Raji (cell line): ENCODE data around the gene CADM3.

Source experiments
- POLR2A ChIP-seq: IDR thresholded peaks from 2 replicates; pipeline ENCODE4 v1.6.1; 2011; ENCODE audit warnings: low read depth, low read length, control low read depth; ENCODE audit not compliant: insufficient read depth

CADM3 gene

DNA sequence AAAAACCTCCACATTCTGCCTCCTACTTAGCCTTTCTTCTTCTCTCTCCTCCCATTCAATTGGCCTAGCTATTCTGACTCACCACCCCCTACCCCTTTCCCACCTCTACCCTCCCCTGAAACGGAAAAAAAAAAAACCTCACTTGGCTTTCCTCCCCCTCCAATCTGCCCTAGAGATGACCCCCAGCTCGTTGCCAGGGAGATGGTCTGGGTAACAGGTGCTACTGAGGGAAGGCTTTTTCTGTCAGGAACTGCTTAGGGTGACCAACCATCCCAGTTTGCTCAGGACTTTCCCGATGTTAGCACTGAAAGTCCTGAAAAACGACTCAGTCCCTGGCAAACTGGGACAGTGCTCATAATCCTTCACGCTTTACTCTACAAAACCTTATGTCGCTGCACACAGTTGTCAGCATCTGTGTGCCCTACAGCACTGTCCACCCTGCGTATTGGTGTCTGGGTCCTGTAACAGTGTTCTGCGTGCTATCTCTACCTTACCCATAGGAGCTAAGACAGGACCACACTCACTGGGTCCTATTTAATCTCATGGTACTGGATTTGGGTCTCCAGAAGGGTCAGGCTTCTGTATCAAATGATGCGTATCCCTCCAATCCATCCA lies 7.7 kb upstream of the CADM3 start:
- TF ChIP-seq POLR2A: no peak

DNA sequence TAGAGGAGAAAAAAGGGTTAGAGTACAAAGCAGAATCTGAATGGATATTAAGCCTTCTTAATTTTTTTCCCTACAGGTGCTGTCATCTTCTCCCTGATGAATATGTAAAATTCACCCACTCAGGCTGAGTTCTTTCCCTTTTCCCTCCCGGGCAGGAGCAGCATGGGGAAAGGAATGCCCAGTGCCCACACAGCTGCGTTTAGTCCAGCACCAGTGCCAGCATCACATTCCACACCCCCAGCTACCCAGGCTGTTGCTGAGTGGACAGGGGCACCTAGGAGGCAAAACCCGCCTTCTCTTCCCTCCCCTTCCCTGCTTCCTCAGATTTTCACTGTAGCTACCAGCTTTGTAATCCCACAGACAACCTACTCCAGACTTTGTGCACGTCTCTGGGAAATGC lies 3.4 kb upstream of the CADM3 start:
- TF ChIP-seq POLR2A: no peak

- no peak for TF ChIP-seq POLR2A
Observed at GRCh38 chr1:159170639-159171038, 776 bp upstream of the CADM3 start.

- TF ChIP-seq POLR2A: no peak
Observed at GRCh38 chr1:159171688-159172501, 480 bp downstream of the CADM3 start.

- TF ChIP-seq POLR2A: no peak
Observed at GRCh38 chr1:159172614-159173291, 1.3 kb downstream of the CADM3 start.

- TF ChIP-seq POLR2A: no peak
Observed at GRCh38 chr1:159173320-159173719, 1.9 kb downstream of the CADM3 start.

GRCh38 chr1:159175571-159175970 lies 4.2 kb downstream of the CADM3 start:
- no peak for TF ChIP-seq POLR2A

GRCh38 chr1:159177272-159177907 lies 6.0 kb downstream of the CADM3 start:
- TF ChIP-seq POLR2A: no peak

- TF ChIP-seq POLR2A: no peak
Observed at GRCh38 chr1:159179906-159180305, 8.5 kb downstream of the CADM3 start.

DNA sequence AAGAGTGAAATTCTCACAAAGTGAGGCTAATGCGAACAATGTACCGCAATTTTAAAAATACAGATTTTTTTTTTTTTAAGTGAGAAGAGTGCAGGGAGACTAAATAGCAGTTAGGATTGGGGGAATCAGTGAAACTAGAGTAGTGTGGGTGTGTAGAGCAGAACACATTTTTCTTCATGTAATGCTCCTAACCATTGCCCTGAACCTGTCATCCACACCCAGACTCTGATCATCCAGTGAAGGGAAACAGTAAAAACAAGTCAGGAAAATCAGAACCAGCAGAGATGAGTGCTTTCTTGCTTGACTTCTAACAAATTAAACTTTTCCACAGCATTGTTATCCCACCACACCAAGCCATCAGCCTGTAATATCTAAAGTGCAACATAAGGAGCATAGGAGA lies 9.1 kb downstream of the CADM3 start:
- no peak for TF ChIP-seq POLR2A

- TF ChIP-seq POLR2A: no peak
Observed at GRCh38 chr1:159181328-159182024, 10.1 kb downstream of the CADM3 start.

DNA sequence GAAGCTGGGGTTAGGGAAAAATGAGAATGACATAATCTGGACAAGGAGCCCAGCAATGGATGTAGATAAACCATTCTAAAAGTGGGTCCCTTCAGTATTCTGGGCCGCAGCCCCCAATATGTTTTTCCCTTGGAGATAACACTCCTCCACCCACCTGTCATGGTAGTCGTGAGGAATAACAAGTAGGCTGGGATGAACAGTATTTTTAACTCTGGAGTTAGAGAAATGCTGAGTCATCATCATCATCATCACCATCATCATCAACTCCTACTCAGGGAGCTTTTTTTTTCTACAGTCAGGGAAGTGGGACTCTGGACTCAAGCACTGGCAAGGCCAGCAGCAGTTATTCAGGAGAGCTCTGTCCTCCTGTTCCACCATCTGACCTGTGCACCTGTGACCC lies 12.8 kb downstream of the CADM3 start:
- TF ChIP-seq POLR2A: no peak

- no peak for TF ChIP-seq POLR2A
Observed at GRCh38 chr1:159185121-159185520, 13.7 kb downstream of the CADM3 start.

DNA sequence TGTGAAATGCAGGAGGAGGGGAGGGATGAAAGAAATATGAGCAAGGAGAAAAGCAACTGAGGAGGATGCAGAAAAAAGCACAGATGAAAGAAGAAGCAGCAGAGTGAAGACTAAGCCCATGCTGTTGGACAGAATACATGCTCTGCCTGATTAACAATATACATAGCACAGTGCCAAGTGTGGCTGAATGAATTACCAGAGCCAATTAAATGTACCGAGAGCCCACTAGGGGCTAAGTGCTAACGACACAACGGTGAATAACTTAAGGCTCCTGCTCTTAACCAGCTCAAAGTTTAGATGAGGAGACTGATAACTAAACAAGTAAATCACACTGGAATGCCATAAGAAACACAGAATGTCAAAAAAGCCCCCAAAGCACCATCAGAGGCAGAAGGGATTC lies 15.6 kb downstream of the CADM3 start:
- TF ChIP-seq POLR2A: no peak
